ENCODE data around the gene DNAH11.

Gene DNAH11

DNA sequence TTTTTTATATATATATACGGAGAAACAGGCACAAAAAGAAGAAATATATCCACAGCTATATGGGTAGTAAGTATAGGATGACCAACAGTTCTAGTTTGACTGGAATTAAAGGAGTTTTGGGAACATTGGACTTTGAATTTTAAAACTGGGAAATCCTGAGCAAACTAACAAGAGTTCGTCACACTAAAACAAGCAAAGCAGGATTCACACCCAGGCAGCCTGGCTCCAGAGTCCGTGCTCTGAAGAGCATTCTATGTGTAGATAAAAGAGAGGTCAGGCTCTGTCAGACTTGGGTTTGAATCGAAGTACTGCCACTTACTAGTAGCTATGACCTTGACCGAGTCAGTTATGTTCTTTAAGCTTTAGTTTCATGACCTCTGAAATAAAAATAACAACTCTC is 191.0 kb downstream of the DNAH11 start:
- no peak for DNase-seq (ENCODE audit: low spot score)
- TF ChIP-seq, protein P1, sequence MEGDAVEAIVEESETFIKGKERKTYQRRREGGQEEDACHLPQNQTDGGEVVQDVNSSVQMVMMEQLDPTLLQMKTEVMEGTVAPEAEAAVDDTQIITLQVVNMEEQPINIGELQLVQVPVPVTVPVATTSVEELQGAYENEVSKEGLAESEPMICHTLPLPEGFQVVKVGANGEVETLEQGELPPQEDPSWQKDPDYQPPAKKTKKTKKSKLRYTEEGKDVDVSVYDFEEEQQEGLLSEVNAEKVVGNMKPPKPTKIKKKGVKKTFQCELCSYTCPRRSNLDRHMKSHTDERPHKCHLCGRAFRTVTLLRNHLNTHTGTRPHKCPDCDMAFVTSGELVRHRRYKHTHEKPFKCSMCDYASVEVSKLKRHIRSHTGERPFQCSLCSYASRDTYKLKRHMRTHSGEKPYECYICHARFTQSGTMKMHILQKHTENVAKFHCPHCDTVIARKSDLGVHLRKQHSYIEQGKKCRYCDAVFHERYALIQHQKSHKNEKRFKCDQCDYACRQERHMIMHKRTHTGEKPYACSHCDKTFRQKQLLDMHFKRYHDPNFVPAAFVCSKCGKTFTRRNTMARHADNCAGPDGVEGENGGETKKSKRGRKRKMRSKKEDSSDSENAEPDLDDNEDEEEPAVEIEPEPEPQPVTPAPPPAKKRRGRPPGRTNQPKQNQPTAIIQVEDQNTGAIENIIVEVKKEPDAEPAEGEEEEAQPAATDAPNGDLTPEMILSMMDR (IDR thresholded peaks at IDR 0.05; ENCODE audit: extremely low read depth, insufficient read depth, missing control alignments): no peak
- in situ Hi-C loops (cut with MboI; ENCODE audit: low pct_unique_long_range_greater_than_20kb, low sequenced_read_pairs, unreplicated experiment): no loop called here

DNA sequence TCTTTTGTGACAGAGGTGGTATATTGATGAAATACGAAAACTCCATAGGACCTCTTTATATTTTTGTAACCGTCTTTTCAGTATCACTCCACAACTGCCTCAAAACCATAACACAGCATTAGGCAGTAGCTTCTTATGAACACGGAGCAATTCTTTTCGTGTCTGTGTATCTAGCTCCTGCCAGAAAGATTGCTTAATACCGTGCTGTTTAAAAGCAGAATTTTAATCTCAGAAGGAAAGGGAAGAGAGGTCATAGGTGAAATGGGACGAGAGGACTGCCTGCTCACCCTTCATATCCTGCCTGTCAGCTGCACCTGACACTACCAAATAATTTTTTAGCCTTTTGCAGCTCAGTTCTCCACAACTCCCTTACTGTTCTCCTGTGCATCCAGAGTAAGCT is 200.7 kb downstream of the DNAH11 start:
- in situ Hi-C loops (cut with MboI; ENCODE audit: low pct_unique_long_range_greater_than_20kb, low sequenced_read_pairs, unreplicated experiment): no loop called here
- DNase-seq (ENCODE audit: low spot score): no peak
- TF ChIP-seq, protein P1 (IDR thresholded peaks at IDR 0.05; ENCODE audit: extremely low read depth, insufficient read depth, missing control alignments): no peak

DNA sequence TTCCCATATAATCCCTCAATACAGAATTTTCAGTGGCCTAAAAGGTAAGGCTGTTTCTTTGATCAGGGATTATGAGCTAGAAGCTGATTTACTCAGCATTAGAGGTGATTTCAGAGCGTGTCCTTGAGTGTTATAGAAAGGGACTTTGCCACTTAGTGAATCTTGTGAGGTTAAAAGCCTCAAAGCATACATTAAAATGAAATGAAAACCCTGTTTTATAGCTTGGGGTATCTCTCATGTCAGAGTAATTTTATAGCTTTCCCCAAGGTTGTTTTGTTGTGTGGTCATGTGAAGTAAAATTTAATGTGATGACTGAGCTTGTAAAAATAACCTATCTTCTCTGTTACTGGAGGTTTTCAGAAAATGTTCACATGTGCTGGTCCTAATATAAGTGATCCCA is 204.1 kb downstream of the DNAH11 start:
- in situ Hi-C loops (cut with MboI; ENCODE audit: low pct_unique_long_range_greater_than_20kb, low sequenced_read_pairs, unreplicated experiment): no loop called here
- TF ChIP-seq, protein P1 (IDR thresholded peaks at IDR 0.05; ENCODE audit: extremely low read depth, insufficient read depth, missing control alignments): no peak
- DNase-seq (ENCODE audit: low spot score): no peak

DNA sequence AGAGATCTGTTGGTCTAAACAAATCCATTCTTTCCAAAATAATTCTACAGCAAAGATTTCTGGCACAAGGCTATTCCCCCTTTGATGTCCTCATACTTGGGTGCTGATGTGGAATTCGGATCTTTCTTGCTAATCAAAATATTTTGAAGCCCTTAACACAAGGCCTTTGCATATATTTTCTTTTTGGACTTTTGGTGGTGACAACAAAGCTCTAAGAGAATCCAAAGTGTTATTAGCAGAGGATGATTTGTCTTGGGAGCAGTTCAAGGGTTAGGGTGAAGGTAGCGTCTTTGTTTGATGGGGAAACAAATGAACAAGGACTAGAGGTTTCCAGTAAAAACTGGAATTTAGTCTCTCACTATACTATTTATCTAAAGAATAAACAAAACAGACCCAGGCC is 205.0 kb downstream of the DNAH11 start:
- TF ChIP-seq, protein P1 (IDR thresholded peaks at IDR 0.05; ENCODE audit: extremely low read depth, insufficient read depth, missing control alignments): no peak
- in situ Hi-C loops (cut with MboI; ENCODE audit: low pct_unique_long_range_greater_than_20kb, low sequenced_read_pairs, unreplicated experiment): no loop called here
- no peak for DNase-seq (ENCODE audit: low spot score)

DNA sequence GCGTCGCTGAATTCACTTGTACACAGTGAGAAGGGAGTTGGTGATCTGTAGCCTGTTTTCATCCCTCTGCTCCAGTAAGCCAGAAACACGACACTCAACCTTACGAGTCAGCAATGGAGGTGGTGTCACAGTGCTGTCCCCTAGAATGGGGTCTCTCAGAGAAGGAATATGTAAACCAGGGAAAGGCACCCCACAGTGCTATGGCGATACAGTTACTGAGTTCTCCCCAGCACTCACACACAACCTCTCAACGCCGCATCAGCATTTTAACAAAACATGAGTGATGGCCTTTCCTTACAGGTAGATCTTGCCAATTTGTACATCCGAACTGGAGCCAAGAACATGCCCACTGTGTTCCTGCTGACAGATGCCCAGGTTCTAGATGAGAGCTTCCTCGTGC is 206.5 kb downstream of the DNAH11 start:
- no peak for DNase-seq (ENCODE audit: low spot score)
- in situ Hi-C loops (cut with MboI; ENCODE audit: low pct_unique_long_range_greater_than_20kb, low sequenced_read_pairs, unreplicated experiment): no loop called here

DNA sequence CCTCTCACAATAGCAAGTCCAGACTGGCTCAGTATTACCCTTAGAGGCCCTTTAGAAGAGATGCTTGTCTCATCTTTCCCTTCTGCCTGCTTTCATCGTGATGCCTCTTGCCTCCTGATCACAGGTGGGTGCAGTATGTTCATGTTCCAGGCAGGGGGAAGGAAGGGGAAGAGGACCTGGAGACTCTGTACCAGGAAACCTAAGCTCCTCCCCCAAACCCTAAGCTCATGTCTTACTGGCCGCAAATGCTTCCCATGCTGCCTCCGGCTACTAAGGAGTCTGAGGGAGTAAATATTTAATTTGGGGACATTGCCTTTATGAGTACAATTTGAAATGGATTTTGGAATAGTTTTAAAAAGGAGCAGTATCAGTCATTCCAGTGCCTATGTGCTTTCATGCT is 210.2 kb downstream of the DNAH11 start:
- TF ChIP-seq, protein P1 (IDR thresholded peaks at IDR 0.05; ENCODE audit: extremely low read depth, insufficient read depth, missing control alignments): no peak
- DNase-seq (ENCODE audit: low spot score): no peak
- in situ Hi-C loops (cut with MboI; ENCODE audit: low pct_unique_long_range_greater_than_20kb, low sequenced_read_pairs, unreplicated experiment): no loop called here

More for the DNA sequence above, 206.5 kb downstream of the DNAH11 start:
- TF ChIP-seq, protein P1 (IDR thresholded peaks at IDR 0.05; ENCODE audit: extremely low read depth, insufficient read depth, missing control alignments): no peak

DNA sequence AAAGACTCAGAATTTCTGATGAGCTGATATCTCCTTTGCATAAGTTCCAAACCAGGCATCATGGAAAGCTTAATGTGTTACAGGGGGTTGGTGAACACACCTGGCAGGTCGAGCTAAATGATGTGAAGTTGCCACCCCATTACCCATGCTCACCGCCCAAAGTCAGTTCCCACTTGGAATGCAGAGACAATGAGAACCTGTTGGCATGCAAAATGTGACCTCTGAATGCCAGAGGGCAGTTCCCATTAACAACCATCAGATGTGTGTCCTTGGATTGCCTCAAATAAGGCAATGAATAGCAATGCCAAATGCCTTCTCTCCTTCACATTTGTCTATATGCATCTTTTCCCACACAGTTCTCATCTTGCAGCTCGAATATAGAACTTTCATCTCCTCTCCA is 212.1 kb downstream of the DNAH11 start:
- TF ChIP-seq, protein P1 (IDR thresholded peaks at IDR 0.05; ENCODE audit: extremely low read depth, insufficient read depth, missing control alignments): no peak
- DNase-seq (ENCODE audit: low spot score): no peak
- in situ Hi-C loops (cut with MboI; ENCODE audit: low pct_unique_long_range_greater_than_20kb, low sequenced_read_pairs, unreplicated experiment): no loop called here

Measured in GM13977 (cell line).